ENCODE results near the gene IFNAR1. TPM values are rescaled to one million over a fixed set of nuclear protein-coding genes. Genes with fewer than 3 reads are reported as not detected.
"Not testable (repeated sequence)": the region's sequence is repeated elsewhere in the genome, so short reads cannot be mapped to it uniquely, and the experiment has no call there.

IFNAR1 gene
- polyA plus RNA-seq, 1 donor from 2014 or later = 15.5 TPM

DNA sequence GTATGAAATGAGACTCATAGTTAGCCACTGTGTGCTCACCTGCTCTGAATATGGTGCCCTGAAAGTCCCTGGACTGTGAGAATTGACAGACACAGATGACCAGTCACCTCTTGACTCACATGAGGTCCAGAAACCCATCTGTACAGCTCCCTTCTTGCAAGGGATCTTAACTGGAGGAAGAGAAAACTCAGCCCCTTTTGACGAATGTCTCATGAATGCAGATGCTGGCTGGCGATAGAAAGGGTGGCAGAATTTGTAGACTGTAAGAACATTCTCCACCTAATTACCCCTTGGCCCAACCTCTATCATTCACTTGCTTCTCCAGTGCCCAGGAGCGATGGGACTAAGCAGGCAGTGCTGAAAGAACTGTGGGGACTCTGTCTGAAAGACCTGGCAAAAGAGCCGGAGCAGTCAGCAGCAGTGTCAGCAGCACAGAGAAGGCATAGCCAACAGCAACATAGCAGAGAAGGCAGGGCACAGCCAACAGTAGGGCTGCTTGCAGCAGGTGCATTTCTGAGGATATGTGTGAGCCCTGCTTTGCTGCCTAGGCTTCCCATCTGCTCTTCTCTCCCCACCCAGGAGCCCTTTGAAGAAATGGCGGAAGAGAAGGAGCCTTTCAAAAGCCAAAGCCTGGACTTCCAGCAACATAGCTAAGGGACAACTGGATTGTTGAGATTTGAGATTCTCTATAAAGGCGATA, 52.6 kb downstream of the IFNAR1 start:
- H2AFZ ChIP-seq (ENCODE audit: low read depth, low read length) = no peak overlapping the region

DNA sequence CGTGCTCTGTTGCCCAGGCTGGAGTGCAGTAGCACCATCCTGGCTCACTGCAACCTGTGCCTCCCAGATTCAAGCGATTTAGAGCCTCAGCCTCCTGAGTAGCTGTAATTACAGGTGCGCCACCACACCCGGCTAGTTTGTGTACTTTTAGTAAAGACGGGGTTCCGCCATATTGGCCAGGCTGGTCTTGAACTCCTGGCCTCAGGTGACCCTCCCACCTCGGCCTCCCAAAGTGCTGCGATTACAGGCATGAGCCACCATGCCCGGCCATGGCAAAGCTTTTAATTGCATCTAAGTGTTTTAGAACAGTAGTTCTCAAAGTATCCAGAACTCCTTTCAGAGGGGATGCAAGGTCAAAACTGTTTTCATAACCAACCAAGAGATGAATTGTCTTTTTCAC, 53.3 kb downstream of the IFNAR1 start:
- no peak overlapping the region for H3K4me3 ChIP-seq (ENCODE audit: low read length)
- H3K9ac ChIP-seq (ENCODE audit: low read length) = no peak overlapping the region
- no peaks in the 10 kb centered on the region for H3K36me3 ChIP-seq (ENCODE audit: insufficient read depth, low read length)
- H3K4me2 ChIP-seq (ENCODE audit: low read length) = no peak overlapping the region
- no peaks in the 10 kb centered on the region for H4K20me1 ChIP-seq (ENCODE audit: insufficient read depth)
- H3K9me3 ChIP-seq (ENCODE audit: low read length) = no peaks in the 10 kb centered on the region
- no peaks in the 10 kb centered on the region for H3K27me3 ChIP-seq (ENCODE audit: insufficient read depth, low read depth, low read length)
- H3K79me2 ChIP-seq (replicated peaks; ENCODE audit: insufficient read depth, low read length) = no peaks in the 10 kb centered on the region
- TF ChIP-seq SMC3 (conservative IDR thresholded peaks at IDR 0.05; ENCODE audit: poor library complexity) = no peak
- TF ChIP-seq, protein P1, sequence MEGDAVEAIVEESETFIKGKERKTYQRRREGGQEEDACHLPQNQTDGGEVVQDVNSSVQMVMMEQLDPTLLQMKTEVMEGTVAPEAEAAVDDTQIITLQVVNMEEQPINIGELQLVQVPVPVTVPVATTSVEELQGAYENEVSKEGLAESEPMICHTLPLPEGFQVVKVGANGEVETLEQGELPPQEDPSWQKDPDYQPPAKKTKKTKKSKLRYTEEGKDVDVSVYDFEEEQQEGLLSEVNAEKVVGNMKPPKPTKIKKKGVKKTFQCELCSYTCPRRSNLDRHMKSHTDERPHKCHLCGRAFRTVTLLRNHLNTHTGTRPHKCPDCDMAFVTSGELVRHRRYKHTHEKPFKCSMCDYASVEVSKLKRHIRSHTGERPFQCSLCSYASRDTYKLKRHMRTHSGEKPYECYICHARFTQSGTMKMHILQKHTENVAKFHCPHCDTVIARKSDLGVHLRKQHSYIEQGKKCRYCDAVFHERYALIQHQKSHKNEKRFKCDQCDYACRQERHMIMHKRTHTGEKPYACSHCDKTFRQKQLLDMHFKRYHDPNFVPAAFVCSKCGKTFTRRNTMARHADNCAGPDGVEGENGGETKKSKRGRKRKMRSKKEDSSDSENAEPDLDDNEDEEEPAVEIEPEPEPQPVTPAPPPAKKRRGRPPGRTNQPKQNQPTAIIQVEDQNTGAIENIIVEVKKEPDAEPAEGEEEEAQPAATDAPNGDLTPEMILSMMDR (IDR thresholded peaks at IDR 0.05; ENCODE audit: poor library complexity, severe bottlenecking) = no peak
- no peak for TF ChIP-seq EZH2 (IDR thresholded peaks at IDR 0.05; ENCODE audit: borderline replicate concordance, insufficient read depth, low read length, poor library complexity, severe bottlenecking)
- TF ChIP-seq POLR2AphosphoS5 (IDR thresholded peaks at IDR 0.05) = no peak
- TF ChIP-seq TAF1 (IDR thresholded peaks at IDR 0.05; ENCODE audit: low read depth) = no peak
- TF ChIP-seq, protein P2, sequence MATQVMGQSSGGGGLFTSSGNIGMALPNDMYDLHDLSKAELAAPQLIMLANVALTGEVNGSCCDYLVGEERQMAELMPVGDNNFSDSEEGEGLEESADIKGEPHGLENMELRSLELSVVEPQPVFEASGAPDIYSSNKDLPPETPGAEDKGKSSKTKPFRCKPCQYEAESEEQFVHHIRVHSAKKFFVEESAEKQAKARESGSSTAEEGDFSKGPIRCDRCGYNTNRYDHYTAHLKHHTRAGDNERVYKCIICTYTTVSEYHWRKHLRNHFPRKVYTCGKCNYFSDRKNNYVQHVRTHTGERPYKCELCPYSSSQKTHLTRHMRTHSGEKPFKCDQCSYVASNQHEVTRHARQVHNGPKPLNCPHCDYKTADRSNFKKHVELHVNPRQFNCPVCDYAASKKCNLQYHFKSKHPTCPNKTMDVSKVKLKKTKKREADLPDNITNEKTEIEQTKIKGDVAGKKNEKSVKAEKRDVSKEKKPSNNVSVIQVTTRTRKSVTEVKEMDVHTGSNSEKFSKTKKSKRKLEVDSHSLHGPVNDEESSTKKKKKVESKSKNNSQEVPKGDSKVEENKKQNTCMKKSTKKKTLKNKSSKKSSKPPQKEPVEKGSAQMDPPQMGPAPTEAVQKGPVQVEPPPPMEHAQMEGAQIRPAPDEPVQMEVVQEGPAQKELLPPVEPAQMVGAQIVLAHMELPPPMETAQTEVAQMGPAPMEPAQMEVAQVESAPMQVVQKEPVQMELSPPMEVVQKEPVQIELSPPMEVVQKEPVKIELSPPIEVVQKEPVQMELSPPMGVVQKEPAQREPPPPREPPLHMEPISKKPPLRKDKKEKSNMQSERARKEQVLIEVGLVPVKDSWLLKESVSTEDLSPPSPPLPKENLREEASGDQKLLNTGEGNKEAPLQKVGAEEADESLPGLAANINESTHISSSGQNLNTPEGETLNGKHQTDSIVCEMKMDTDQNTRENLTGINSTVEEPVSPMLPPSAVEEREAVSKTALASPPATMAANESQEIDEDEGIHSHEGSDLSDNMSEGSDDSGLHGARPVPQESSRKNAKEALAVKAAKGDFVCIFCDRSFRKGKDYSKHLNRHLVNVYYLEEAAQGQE (IDR thresholded peaks at IDR 0.05; ENCODE audit: borderline replicate concordance) = no peak
- no peak for TF ChIP-seq RAD21 (conservative IDR thresholded peaks at IDR 0.05)
- TF ChIP-seq EP300 (conservative IDR thresholded peaks at IDR 0.05; ENCODE audit: poor library complexity, severe bottlenecking) = no peak
- no peak for TF ChIP-seq MXI1 (conservative IDR thresholded peaks at IDR 0.05; ENCODE audit: poor library complexity, severe bottlenecking)
- no peak overlapping the region for H2AFZ ChIP-seq (ENCODE audit: low read depth, low read length)
- H3K9me2 ChIP-seq (ENCODE audit: insufficient read depth, low read length) = no peaks in the 10 kb centered on the region
- H3K27ac ChIP-seq (ENCODE audit: low read length) = no peak overlapping the region
- no peaks in the 10 kb centered on the region for H3F3A ChIP-seq (ENCODE audit: insufficient read depth, low read length, poor library complexity, severe bottlenecking)

More for the DNA sequence above, 52.6 kb downstream of the IFNAR1 start:
- Histone ChIP-seq H3K27me3 (ENCODE audit: insufficient read depth, low read depth, low read length) (no peaks in the 10 kb centered on the region), H3K4me3 (ENCODE audit: low read length) (no peak overlapping the region), H3K9ac (ENCODE audit: low read length) (no peak overlapping the region), H3K9me3 (ENCODE audit: low read length) (no peaks in the 10 kb centered on the region), H3K4me2 (ENCODE audit: low read length) (no peak overlapping the region), H3K79me2 (replicated peaks; ENCODE audit: insufficient read depth, low read length) (no peaks in the 10 kb centered on the region), H3F3A (ENCODE audit: insufficient read depth, low read length, poor library complexity, severe bottlenecking) (no peaks in the 10 kb centered on the region), H3K9me2 (ENCODE audit: insufficient read depth, low read length) (no peaks in the 10 kb centered on the region), H3K36me3 (ENCODE audit: insufficient read depth, low read length) (no peaks in the 10 kb centered on the region), H3K27ac (ENCODE audit: low read length) (no peak overlapping the region), H4K20me1 (ENCODE audit: insufficient read depth) (no peaks in the 10 kb centered on the region)
- TF ChIP-seq RAD21 (conservative IDR thresholded peaks at IDR 0.05) = no peak
- TF ChIP-seq POLR2AphosphoS5 (IDR thresholded peaks at IDR 0.05) = no peak
- TF ChIP-seq EP300 (conservative IDR thresholded peaks at IDR 0.05; ENCODE audit: poor library complexity, severe bottlenecking) = no peak
- TF ChIP-seq, protein P1 (IDR thresholded peaks at IDR 0.05; ENCODE audit: poor library complexity, severe bottlenecking) = no peak
- no peak for TF ChIP-seq SMC3 (conservative IDR thresholded peaks at IDR 0.05; ENCODE audit: poor library complexity)
- TF ChIP-seq MXI1 (conservative IDR thresholded peaks at IDR 0.05; ENCODE audit: poor library complexity, severe bottlenecking) = no peak
- TF ChIP-seq, protein P2 (IDR thresholded peaks at IDR 0.05; ENCODE audit: borderline replicate concordance) = no peak
- no peak for TF ChIP-seq TAF1 (IDR thresholded peaks at IDR 0.05; ENCODE audit: low read depth)
- TF ChIP-seq EZH2 (IDR thresholded peaks at IDR 0.05; ENCODE audit: borderline replicate concordance, insufficient read depth, low read length, poor library complexity, severe bottlenecking) = no peak

DNA sequence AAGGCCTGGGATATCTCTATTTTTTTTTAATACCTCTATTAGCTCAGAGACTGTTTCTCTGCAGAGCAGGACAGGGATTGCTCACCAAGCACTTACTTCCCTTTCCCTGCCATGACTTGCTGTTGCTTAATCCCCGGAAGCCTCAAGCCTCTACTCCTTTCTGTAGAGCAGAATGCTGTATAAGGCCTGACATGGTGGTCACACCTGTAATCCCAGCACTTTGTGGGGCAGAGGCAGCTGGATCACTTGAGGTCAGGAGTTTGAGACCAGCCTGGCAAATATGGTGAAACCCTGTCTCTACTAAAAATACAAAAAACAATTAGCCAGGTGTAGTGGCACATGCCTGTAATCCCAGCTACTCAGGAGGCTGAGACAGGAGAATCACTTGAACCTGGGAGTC, 55.2 kb downstream of the IFNAR1 start:
- not testable (repeated sequence) for H3K79me2 ChIP-seq (replicated peaks; ENCODE audit: insufficient read depth, low read length); H3K9me2 ChIP-seq (ENCODE audit: insufficient read depth, low read length); H4K20me1 ChIP-seq (ENCODE audit: insufficient read depth); H3K27me3 ChIP-seq (ENCODE audit: insufficient read depth, low read depth, low read length); H3K9ac ChIP-seq (ENCODE audit: low read length); H3F3A ChIP-seq (ENCODE audit: insufficient read depth, low read length, poor library complexity, severe bottlenecking); H2AFZ ChIP-seq (ENCODE audit: low read depth, low read length); H3K9me3 ChIP-seq (ENCODE audit: low read length); H3K4me2 ChIP-seq (ENCODE audit: low read length); H3K36me3 ChIP-seq (ENCODE audit: insufficient read depth, low read length); H3K27ac ChIP-seq (ENCODE audit: low read length); H3K4me3 ChIP-seq (ENCODE audit: low read length)
